Stimulated activated CD4-positive, alpha-beta T cell treated with anti-CD3 and anti-CD28 coated beads, Interleukin-15, amount 100 ng/mL, for 1 hour (primary cell): ENCODE results near the gene MEPCE.

Experiments used
- DNase-seq, 2 donors: peaks; one replicate each; pipeline ENCODE4 v3.0.0-alpha.2; 2020; ENCODE audit warnings: low read depth in 1 of 2, low spot score in 1 of 2

Gene MEPCE

DNA sequence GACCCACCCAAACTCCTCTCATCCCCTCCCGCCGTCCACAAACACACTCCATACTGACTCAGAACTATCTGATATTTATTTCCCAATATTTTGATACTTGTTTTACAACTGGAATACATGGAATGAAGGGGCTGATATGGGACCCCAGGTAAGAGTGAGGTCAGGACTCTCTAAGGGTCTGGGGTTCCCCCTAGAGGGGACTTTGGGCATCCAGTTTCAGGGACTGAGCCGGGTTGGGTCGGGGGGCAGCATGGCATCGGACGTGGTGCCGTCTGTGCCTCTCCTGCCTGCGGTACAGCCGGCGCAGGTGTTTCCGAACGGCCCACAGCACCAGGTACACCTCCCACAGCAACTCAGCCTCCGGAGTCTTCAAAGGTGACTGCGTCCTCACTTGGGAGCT, 26.9 kb downstream of the MEPCE start:
- DNase-seq = no peak

DNA sequence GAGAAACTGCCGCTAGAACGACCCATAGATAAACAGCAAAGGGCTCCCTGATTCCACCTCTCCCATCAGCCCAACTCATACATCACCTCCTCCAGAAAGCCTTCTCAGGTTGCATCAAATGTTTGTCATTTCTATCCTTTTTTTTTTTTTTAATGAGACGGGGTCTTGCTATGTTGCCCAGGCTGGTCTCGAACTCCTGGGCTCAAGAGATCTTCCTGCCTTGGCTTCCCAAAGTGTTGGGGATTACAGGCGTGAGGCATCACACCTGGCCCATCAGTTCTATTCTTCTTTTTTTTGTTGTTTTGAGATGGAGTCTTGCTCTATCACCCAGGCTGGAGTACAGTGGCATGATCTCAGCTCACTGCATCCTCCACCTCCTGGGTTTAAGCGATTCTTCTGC, 27.4 kb downstream of the MEPCE start:
- DNase-seq = no peak

DNA sequence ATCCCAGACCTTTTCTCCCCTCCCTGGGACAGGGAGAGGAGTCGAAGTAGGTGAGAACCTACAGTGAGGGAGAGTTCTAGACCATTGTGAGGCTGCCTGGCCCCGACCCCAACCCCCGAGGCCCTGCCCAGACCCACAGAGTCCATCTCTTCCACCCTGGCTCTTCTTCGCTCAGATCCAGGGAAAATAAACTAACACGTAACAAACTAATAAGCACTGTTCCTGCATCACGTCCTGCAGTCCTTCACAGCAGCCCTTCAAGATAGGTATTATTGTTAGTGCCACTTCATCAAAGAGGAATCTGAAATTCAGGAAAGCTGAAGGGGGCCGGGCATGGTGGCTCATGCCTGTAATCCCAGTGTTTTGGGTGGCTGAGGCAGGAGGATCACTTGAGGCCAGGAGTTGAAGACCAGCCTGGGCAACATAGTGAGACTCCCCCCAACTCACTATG, 34.6 kb downstream of the MEPCE start, which contains the start of gene SPACDR:
TSS of gene SPACDR (minus strand) at position 51 of the 451 bp plus-strand sequence. CDS start 235 bp downstream, outside the sequence.
- no peak for DNase-seq

- no peak for DNase-seq
These were observed 35.2 kb downstream of the MEPCE start for GRCh38 chr7:100464791-100465190.

- no peak for DNase-seq
These were observed 35.7 kb downstream of the MEPCE start for GRCh38 chr7:100465299-100465698.

- no peak for DNase-seq
These were observed 36.2 kb downstream of the MEPCE start for GRCh38 chr7:100465702-100466311.

GRCh38 chr7:100466653-100467605, 37.3 kb downstream of the MEPCE start:
- no peak for DNase-seq

DNA sequence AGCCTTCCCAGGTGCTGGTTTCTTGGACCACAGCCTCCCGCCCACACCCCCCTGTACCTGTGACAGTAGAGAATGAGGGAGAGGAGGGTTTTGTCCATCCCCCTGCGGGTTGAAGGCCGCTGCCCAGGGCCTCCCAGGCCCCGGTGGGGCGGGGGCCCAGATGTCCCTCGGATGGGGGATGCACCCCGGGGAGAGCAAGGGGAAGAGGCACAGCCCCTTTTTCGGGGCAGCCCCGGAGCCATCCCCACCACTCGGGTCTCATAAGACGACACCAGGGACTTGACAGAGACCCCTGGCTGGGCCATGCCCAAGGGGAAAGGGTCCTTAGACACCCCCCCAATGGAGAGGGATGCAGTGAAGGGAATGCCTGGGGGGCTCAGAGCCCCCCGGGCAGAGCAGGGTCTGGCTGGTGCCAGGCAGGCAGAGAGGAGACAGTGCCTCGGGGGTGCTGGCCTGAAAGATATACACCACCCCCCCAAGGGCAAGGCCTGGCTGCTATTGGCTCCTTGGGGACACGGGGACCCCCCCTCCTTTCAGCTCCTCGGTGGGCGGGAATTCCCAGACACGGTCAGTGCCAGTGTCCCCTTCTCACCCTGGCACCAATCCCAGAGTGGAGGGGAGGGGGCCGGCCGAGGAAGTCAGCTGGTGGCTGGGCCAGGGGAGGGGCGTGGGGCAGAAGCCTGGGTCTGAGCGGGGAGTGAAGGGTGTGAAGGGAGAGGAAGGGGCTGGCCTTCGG, 38.2 kb downstream of the MEPCE start:
- DNase-seq = no peak

GRCh38 chr7:100469227-100470044, 39.8 kb downstream of the MEPCE start:
- DNase-seq = peak; percentile 68 to 80

GRCh38 chr7:100471021-100471420, 41.4 kb downstream of the MEPCE start:
- DNase-seq = no peak

- no peak for DNase-seq
These were observed 42.7 kb downstream of the MEPCE start for GRCh38 chr7:100472121-100472851.

DNA sequence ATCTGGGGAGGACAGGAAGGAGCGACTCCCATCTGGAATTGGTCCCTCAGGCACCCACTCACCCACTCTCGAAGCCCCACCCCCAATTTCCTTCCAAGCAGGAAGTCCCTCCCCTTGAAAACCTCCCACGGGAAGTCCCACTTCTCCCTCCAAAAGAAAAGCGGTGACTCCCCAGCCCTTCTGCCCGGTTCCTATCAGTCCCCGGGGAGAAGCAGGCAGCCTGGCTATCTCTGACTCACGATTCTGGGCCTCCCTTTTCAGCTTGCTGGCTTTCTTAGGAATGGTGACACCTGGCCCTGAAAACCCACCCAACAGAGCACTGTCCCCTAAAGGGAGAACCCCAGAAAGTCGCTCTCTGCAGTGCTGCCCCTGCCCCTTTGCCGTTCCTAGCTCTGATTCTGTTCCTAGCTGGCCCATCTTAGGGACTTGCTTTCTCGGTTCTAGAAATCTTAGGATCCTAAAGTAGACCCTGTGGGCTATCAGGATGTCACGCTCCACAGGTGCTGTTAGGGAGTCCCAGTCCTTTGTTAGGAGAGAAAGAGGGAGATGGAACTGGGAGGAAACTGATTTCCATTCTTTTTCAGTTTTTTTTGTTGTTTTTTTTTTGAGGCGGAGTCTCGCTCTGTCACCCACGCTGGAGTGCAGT, 43.3 kb downstream of the MEPCE start:
- DNase-seq = no peak

DNA sequence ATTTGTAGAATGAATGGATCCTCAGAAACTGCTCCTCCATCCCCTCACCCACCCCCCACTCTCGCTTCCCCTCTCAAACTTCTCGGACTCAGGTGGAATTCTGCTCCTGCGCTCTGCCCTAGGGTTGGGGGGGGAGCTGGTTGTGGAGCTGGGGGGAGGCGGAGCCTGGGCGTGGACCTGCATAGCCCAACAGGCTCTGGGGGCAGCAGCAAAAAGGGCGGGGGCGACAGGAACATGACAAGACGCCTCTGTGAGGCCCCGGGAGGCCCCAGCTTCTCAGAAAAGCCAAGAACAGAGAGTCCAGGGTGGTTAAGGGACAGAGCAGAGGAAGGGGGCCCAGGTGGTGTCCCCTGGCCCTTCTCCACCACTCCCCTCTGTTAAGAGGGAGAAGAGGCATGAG, 45.9 kb downstream of the MEPCE start:
- peak in 1 of 2 donors; percentile 17 for DNase-seq

DNA sequence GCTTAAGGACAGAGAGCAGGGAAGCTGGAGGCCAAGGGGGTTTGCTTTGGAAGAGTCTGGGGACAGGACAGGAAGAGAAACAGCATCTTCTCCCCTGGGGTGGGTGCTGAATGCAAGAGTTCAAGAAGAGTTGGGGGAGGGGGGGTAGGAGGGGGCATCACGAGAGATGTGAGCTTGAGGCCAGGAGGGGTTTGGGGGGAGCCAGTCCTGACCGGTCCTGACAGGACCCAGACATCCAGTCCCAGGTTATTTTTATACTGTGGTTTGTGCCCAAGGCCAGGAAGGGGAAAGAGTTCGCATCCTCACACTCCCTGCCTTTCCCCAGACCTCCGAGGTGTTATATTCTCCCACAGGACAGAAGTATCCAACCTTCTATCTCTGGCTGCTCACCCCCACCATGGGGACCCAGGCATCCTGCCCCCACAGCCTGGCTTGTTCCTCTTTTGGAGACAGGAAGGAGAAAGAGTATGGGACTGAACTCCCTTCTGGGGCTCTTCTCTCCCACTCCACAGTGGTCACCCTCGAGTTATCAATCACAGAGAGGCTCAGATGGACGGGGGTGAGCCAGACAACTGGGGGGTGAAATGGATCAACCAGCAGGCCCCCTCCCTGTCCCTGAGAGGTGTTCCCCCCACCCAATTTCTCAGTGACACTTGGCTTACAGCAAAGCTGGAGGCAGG, 46.6 kb downstream of the MEPCE start:
- DNase-seq = no peak

- DNase-seq = peak in 1 of 2 donors; percentile 39
These were observed 47.6 kb downstream of the MEPCE start for GRCh38 chr7:100476903-100477870.

- DNase-seq = no peak
These were observed 48.2 kb downstream of the MEPCE start for GRCh38 chr7:100477871-100478267.

GRCh38 chr7:100478958-100479660, 49.5 kb downstream of the MEPCE start, which contains the start of gene TSC22D4:
TSS of gene TSC22D4 (minus strand) at chr7:100479214. CDS start at chr7:100478038, 1,176 bp downstream.
- peak; percentile 79 to 83 for DNase-seq
